IPS DF 19.7 (cell line): ENCODE data around the gene CADM1.

ENCODE experiments used
- DNase-seq: peaks from one replicate; pipeline ENCODE4 v3.0.0-alpha.2; 2013; ENCODE audit warnings: low read depth, low spot score

CADM1 gene

GRCh38 chr11:115407496-115407895 is 96.7 kb downstream of the CADM1 start:
- DNase-seq, result no peak

DNA sequence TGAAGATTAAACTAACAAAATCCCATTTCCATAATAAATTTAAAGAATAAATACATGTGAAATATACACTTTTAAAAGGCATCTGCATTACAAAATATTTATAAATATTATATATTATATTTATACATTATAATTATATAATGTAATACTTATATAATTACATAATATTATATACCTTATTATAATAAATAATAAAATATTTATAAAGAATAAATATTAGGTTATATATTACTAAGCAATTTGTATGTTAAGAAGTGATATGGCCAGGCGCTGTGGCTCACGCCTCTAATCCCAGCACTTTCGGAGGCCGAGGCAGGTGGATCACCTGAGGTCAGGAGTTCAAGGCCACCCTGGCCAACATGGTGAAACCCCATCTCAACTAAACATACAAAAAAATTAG is 97.8 kb downstream of the CADM1 start:
- DNase-seq, result no peak

DNA sequence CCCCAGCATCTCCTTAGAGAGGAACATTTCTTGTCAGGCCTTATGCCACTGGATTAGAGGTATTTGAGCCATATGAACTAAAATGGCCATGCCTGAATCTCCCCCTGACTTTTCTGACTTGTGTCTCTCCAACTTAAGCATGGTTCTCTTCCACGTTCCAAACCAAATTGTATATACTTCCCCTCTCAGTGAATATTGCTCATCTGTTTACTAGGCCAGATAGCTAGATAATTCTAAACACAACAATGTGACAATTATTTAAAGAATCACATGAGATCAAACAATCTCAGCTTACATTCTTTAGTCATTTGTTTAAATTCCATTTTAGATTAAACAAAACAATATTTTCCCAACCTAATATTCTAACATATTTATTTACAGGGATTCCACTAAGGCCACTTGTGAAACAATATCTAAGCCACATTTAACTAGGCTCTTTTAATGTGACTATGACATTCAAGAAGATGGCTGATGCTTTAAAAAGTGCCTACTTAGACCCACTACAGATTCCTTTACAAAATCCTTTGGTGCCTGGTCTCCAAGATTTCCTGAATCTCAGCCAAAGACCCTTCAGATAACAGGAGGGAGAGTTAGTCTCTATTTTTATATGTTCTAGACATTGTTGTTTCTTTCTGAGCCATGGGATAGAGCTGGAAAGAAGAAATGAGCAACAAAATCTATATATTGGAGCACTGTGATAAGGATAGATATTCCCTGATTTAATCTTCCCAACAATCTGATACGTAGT is 105.7 kb downstream of the CADM1 start:
- DNase-seq, result no peak

DNA sequence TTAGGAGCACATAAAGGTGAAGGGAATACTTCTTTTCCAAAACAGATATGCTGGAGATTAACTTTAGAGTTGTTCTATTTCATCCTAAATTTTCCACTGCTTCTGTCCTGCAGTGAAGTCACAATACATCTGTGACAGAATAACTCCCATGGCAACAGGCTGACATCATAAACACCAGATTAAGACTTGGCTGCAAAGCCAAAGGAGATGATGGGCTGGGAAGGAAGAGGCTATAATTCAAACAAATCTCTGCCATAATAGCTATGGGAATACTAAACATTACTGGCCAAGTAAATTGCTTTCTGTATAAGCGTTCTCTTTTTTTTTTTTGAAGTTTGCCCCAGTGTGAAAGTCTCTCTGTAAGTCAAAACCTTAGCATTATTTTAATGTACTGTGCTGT is 107.7 kb downstream of the CADM1 start:
- no peak for DNase-seq

- DNase-seq, result no peak
These were observed 110.3 kb downstream of the CADM1 start for GRCh38 chr11:115393950-115394349.

GRCh38 chr11:115391598-115391997 is 112.6 kb downstream of the CADM1 start:
- DNase-seq, result no peak

GRCh38 chr11:115391160-115391559 is 113.1 kb downstream of the CADM1 start:
- no peak for DNase-seq

- DNase-seq, result no peak
These were observed 113.8 kb downstream of the CADM1 start for GRCh38 chr11:115390441-115390840.

DNA sequence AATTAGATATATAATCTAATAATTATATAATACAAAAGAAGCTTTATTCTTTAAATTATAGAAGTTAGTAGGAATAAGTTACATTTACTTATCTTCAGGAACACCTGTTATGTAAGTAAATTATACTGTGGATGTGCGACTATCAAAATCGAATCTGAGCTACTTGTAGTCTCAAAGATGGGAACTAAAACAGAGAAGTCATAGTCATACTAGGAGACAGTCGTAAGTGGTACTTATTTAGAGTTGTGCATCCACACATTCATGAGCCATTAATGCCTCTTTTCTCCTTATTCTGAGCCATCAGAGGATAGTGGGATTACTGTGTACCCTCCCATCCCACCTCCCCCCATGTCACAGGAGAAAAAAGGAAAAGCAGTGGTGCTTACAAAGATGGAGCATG is 114.4 kb downstream of the CADM1 start:
- no peak for DNase-seq

- no peak for DNase-seq
These were observed 119.0 kb downstream of the CADM1 start for GRCh38 chr11:115385226-115385625.

- DNase-seq, result no peak
These were observed 120.0 kb downstream of the CADM1 start for GRCh38 chr11:115384236-115384635.

DNA sequence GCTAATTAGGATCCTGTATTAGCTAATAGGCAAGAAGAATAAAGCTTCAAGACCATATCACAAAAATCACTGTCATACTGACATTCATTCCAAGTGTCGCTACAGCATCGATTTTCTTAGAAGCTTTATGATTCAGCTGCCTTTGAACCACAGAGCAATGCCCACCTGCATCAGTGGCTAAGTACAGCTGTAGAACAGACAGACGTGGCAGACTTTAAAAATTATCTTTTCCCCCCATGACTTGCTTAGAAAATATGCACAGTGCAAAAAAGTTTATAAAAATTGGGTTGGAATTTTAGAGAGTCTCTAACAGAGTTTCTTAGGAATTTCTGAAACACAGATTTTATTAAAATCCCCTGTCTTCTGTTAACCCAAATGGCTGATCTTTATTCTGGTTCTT is 120.8 kb downstream of the CADM1 start:
- no peak for DNase-seq

DNA sequence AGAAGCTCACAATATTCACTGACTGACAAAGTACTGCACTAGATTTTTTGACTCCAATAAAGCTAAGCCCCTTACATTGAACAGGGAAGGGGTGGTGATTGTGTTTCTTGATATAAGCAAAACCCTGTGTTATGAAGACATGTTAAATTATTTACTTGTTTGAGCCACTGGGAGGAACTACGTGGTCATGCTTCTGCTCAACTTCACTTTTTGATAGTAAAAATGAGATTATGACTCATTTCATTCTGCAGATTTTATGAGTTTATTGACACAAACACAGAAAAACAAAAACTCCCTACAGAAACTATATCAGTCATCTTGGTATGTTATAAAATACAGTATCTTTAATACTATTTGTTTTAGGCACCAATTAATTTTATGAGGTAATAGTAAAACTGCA is 124.7 kb downstream of the CADM1 start:
- no peak for DNase-seq

GRCh38 chr11:115378557-115378956 is 125.7 kb downstream of the CADM1 start:
- DNase-seq, result no peak

DNA sequence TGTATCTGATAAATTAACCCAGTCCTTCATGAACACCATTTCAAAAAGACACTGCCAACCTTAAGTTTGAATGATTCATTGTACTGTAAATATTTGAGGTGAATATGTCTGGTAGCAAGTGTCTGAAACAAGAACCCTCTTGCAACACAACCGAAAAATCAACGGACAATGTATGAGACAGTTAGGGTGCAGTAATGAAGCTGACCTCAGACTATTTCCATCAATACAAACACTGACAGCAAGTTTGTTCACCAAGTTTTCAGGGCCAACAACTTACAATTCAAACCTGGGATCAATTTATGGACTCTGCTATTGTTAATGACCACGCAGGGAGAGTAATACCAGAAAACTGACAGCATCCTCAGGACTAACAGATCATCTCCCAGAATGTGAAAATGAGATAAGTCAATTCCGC is 126.3 kb downstream of the CADM1 start:
- no peak for DNase-seq

GRCh38 chr11:115368616-115369015 is 135.6 kb downstream of the CADM1 start:
- DNase-seq, result no peak

DNA sequence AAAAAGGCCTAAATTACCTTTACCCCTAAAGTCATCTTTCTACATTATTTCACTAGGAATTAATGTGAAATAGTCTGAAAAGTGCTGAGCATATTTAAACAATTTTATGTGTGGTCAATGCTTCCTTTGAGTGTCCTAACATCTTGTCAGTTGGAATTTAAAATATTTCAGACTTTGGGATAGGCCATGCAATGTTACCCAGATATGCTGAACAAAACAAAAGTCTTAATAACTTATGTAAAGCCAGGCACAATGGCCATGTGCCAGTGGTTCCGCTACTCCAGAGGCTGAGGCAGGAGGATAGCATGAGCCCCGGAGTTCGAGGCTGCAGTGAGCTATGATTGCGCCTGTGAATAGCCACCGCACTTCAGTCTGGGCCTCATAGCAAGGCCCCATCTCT is 137.4 kb downstream of the CADM1 start:
- no peak for DNase-seq

- no peak for DNase-seq
These were observed 138.3 kb downstream of the CADM1 start for GRCh38 chr11:115365907-115366306.

DNA sequence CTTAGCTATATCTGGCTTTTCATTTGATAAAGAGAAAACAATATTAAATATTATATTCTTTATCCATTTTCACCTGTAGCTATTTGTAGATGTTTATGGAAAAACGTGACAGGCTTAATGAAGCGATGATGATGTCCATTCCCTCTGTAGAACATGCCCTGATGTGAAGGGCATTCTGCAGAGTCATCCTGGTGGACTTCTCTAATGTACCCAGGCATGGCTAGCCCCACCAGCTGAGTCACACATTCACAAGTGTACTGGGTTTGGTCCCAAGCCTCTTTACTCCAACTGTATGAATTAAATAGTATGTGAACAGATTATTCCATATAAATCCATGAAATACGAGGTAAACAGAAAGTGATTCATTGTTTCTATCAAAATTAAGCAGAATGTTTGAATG is 139.3 kb downstream of the CADM1 start:
- no peak for DNase-seq

GRCh38 chr11:115363921-115364320 is 140.3 kb downstream of the CADM1 start:
- DNase-seq, result no peak

- no peak for DNase-seq
These were observed 140.8 kb downstream of the CADM1 start for GRCh38 chr11:115363426-115363825.

DNA sequence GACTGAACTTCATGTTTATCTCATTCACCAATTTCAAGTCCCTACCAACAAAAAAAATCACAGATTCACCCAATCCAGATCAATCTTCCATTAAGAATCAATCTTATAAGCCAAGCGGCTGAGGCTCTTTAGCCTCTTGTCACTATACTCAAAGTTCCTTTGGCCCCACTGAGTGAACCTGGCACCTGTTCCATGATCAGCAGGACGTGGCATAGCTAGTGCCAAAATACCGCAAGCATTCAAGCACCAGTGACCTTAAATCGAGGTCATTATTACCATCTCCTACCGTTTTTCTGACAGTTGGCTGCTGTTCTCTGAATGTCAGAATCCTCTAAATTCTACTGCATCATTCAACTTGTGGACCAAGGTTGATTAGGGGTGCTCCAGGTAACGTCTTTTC is 141.2 kb downstream of the CADM1 start:
- DNase-seq, result no peak

GRCh38 chr11:115361025-115361424 is 143.2 kb downstream of the CADM1 start:
- no peak for DNase-seq
